Measurements from ENCODE around the gene NPIPB6.
"Not testable (repeated sequence)": the region's sequence is repeated elsewhere in the genome, so short reads cannot be mapped to it uniquely, and the experiment has no call there.

The NPIPB6 gene

GRCh38 chr16:28363408-28363807 is at the start of gene NPIPB6:
Gene NPIPB6, minus strand, starts transcription at chr16:28363508. Its CDS starts 686 bp downstream, at chr16:28362822.
- not testable (repeated sequence) for DNase-seq (ENCODE audit: low read depth in 2 of 2)

GRCh38 chr16:28403220-28404072 is 40.1 kb upstream of the NPIPB6 start, which contains the start of gene EIF3CL:
Gene EIF3CL, minus strand, starts transcription at chr16:28403841. Its CDS starts 223 bp downstream, at chr16:28403618.
- DNase-seq (ENCODE audit: low read depth in 2 of 2): not testable (repeated sequence)

- not testable (repeated sequence) for DNase-seq (ENCODE audit: low read depth in 2 of 2)
Observed at GRCh38 chr16:28392054-28392453, 28.7 kb upstream of the NPIPB6 start.

DNA sequence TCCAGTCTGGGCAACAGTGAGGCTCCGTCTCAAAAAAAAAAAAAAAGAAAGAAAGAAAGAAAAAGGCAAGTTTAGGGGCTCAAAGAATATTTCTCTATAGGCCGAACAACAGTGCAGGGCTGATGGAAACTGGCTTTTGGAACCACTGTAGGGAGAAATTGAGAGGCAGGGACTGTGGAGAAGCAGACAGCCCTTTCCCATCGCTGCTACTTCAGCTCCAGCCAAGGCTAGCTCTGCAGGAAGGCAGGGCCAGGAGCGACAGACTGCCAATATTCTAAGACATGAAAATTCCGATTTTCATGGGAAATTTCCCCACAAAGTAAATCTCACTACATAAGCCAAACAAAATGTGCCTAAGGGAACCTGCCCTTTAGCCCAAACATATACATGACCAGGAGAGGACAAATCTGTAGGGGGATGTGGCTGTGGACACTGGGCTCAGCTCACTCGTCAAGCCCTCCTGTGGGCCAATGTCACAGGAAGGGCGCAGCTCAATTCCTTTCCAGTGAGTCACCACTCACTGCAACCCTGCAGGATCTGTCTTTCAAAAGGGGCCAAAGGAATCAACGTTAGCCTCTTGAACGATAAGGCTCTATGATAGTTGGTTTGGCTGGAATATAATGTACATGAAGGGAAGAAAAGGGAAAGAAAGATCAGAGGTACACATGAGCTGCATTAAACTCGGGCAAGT is 19.0 kb upstream of the NPIPB6 start:
- not testable (repeated sequence) for DNase-seq (ENCODE audit: low read depth in 2 of 2)

DNA sequence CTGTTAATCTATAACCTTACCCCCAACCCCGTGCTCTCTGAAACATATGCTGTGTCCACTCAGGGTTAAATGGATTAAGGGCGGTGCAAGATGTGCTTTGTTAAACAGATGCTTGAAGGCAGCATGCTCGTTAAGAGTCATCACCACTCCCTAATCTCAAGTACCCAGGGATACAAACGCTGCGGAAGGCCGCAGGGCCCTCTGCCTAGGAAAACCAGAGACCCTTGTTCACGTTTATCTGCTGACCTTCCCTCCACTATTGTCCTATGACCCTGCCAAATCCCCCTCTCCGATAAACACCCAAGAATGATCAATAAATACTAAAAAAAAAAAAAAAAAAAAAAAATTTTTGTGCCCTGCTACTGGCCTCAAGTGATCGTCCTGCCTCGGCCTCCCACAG is 14.5 kb upstream of the NPIPB6 start:
- not testable (repeated sequence) for DNase-seq (ENCODE audit: low read depth in 2 of 2)

- DNase-seq (ENCODE audit: low read depth in 2 of 2): not testable (repeated sequence)
Observed at GRCh38 chr16:28377108-28377625, 13.9 kb upstream of the NPIPB6 start.

GRCh38 chr16:28375115-28375514 is 11.8 kb upstream of the NPIPB6 start:
- not testable (repeated sequence) for DNase-seq (ENCODE audit: low read depth in 2 of 2)

DNA sequence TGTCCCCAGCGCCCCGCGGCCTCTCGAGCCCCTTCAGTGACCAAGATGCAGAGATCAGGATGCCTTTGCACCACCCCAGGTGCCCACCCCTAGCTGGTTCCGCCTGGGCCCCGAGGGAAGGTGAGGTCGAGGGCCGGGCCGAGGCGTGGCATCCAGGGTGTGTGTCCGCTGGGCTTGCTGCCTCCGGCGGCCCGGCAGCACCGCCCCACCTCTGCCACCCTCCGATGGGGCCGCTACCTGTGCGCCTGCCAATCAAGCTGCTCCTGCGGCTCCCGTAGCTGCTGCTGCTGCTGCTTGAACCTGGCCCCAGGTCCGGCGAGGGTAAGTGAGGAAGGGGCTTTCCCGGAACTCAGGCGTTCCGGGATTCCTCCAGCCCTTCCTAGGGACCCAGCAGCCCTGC is 11.0 kb upstream of the NPIPB6 start:
- not testable (repeated sequence) for DNase-seq (ENCODE audit: low read depth in 2 of 2)

GRCh38 chr16:28367926-28368325 is 4.6 kb upstream of the NPIPB6 start:
- not testable (repeated sequence) for DNase-seq (ENCODE audit: low read depth in 2 of 2)

- not testable (repeated sequence) for DNase-seq (ENCODE audit: low read depth in 2 of 2)
Observed at GRCh38 chr16:28364268-28365173, 1.2 kb upstream of the NPIPB6 start.

DNA sequence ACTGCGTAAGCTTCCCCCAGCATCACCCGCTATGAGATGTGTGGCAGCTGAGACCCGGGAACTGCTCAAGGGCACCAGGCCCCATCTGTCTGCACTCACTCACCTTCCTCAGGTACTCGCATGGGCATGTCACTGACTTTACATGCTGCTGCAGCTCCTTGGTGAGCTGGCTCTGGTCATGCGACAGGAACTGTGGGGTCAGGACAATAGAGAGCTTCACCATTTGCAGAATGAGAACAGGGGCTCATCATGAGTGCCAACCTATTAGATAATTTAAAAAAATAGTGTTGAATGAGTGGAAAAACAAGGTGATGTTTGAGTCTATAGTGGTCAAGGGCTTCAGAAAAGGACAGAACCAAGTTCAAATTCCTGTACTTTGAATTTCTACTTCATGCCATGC is 708 bp downstream of the NPIPB6 start:
- DNase-seq (ENCODE audit: low read depth in 2 of 2): not testable (repeated sequence)

DNA sequence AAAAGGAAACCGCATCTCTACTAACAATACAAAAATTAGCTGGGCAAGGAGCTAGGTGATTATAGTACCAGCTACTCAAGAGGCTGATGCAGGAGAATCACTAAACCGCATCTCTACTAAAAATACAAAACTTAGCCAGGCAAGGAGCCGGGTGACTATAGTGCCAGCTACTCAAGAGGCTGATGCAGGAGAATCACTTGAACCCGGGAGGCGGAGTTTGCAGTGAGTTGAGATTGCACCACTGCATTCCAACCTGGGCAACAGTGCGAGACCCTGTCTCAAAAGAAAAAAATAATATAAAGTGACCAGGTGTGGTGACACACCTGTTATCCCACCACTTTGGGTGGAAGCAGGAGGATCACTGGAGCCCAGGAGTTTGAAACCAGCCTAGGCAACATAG is 25.1 kb downstream of the NPIPB6 start:
- not testable (repeated sequence) for DNase-seq (ENCODE audit: low read depth in 2 of 2)

GRCh38 chr16:28336940-28337710 is 26.2 kb downstream of the NPIPB6 start:
- DNase-seq (ENCODE audit: low read depth in 2 of 2): not testable (repeated sequence)

DNA sequence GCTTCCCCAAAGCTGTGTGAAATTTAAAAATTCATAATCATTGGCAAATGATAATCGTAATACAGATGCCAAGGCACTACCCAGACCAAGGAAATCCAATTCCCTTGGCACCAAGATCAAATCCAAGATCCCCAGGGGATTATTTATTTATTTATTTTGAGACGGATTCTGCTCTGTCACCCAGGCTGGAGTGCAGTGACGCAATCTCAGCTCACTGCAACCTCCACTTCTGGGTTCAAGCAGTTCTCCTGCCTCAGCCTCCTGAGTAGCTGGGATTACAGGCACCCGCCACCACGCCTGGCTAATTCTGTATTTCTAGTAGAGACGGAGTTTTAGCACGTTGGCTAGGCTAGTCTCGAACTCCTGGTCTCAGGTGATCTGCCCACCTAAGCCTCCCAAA is 27.6 kb downstream of the NPIPB6 start:
- not testable (repeated sequence) for DNase-seq (ENCODE audit: low read depth in 2 of 2)

DNA sequence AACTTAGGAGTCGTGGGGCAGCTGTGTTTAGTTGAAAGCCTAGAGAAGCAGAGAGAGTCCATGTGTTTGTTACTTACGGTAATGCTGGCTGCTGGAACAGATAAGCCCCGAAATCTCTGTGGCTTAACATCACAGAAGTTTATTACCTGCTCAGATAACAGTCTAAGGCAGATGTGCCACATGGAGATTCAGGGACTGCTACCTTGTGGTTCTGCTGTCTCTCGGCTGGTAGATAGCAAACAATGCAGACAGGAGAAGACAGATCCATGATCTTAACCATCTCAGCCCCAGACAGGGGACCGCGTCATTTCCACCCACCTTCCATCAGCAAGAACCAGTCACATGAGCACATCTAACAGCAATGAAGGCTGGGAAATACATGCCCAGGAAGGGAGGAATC is 30.7 kb downstream of the NPIPB6 start:
- not testable (repeated sequence) for DNase-seq (ENCODE audit: low read depth in 2 of 2)

- not testable (repeated sequence) for DNase-seq (ENCODE audit: low read depth in 2 of 2)
Observed at GRCh38 chr16:28330981-28331380, 32.3 kb downstream of the NPIPB6 start.

DNA sequence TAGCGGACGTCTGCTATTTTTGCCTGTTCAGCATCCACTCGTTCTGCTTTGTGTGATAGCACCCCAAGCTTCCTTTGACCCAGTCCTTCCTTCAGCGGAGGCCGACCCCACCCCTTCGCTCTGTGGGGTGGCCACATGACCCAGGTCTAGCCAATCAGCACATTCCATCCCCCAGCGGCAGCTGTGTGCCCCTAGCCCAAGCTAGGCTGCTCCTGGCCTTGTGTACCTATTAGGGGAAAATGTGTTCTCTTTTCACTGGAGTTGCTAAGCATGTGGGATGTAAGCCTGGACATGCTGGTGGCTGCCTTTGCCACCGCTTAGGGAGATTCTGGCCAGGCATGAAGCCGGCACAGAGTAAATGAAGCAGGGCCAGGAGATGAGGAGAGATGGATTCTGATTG is 33.1 kb downstream of the NPIPB6 start:
- DNase-seq (ENCODE audit: low read depth in 2 of 2): not testable (repeated sequence)

GRCh38 chr16:28326881-28327610 is 36.3 kb downstream of the NPIPB6 start:
- DNase-seq (ENCODE audit: low read depth in 2 of 2): peak in 1 of 2 donors; percentile 42

DNA sequence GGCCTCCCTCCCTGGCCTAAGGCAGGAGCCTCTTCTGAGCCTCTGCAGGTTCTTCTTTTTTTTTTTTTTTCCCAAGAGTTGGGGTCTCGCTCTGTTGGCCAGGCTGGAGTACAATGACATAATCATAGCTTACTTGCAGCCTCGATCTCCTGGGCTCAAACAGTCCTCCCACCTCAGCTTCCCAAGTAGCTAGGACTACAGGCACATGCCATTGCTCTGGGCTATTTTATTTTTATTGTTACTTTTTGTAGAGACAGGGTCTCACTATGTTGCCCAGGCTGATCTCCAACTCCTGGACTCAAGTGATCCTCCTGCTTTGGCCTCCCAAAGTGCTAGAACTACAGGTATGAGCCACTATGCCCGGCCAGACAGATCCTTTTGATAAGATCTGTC is 38.4 kb downstream of the NPIPB6 start:
- no peak for DNase-seq (ENCODE audit: low read depth in 2 of 2)
